A549 (cell line): Measurements from ENCODE around the gene FBN2. TPM values are rescaled to one million over a fixed set of nuclear protein-coding genes. Genes with fewer than 3 reads are reported as not detected.

ENCODE experiments used
- ATAC-seq, 2 experiments: fragments of 200-7000 bp in 1 of 2; fragments of >200 bp in 1 of 2; cut with Nextera tagmentation in 1 of 2; cut with Tn5 transposase in 1 of 2; 3 replicates each; pipeline versions ENCODE4 v1.8.0 to v1.9.1; 2018 to 2020; ENCODE audit warnings: mild to moderate bottlenecking in 1 of 2, moderate library complexity in 1 of 2
- CTCF ChIA-PET: fragments of 300-600 bp; sonication (Branson Sonifier 250); formaldehyde crosslinking; extraction: SDS; loops from one replicate; lab custom pipeline; 2021; ENCODE audit warnings: antibody characterized with exemption, inconsistent platforms; lab: Yijun Ruan, JAX
- POLR2A ChIA-PET: fragments of 350-600 bp; formaldehyde crosslinking; extraction: SDS; loops from one replicate; lab custom pipeline; 2021; ENCODE audit warnings: antibody characterized with exemption, inconsistent platforms; lab: Yijun Ruan, JAX
- DNase-seq, 2 experiments: peaks; one replicate each; pipeline versions ENCODE4 v3.0.0 to v3.0.0-alpha.2; 2011 to 2016; ENCODE audit warnings: low read depth in 1 of 2, low spot score in 1 of 2
- FAIRE-seq: peaks from 2 replicates; lab custom pipeline; 2011; peaks lifted over from hg19 to GRCh38; lab: Jason Lieb, UNC
- H3K27ac ChIP-seq, 2 experiments: fragments of >200 bp; sonication (Bioruptor Twin); formaldehyde crosslinking; 3 replicates each; pipeline ENCODE4 v1.5.1; 2016 to 2017
- H3K4me1 ChIP-seq: fragments of >200 bp; sonication (Bioruptor Twin); formaldehyde crosslinking; 3 replicates; pipeline ENCODE4 v1.6.1; 2016
- H3K4me2 ChIP-seq: fragments of >200 bp; sonication (Bioruptor Twin); formaldehyde crosslinking; 3 replicates; pipeline ENCODE4 v1.6.1; 2016
- H3K4me3 ChIP-seq: fragments of >200 bp; sonication (Bioruptor Twin); formaldehyde crosslinking; 3 replicates; pipeline ENCODE4 v1.5.1; 2016
- H3K9me3 ChIP-seq: fragments of >200 bp; sonication (Bioruptor Twin); formaldehyde crosslinking; 3 replicates; pipeline ENCODE4 v1.6.1; 2016
- CEBPB ChIP-seq, 2 experiments: fragments of >200 bp in 1 of 2; sonication (Bioruptor Twin) in 1 of 2; formaldehyde crosslinking in 1 of 2; IDR thresholded peaks; 2 replicates each; pipeline ENCODE4 v1.6.1; 2012 to 2016
- CHD2 ChIP-seq: fragments of 150-350 bp; IDR thresholded peaks from 2 replicates; pipeline ENCODE4 v1.6.1; 2014; ENCODE audit warnings: low read length; ENCODE audit not compliant: partially characterized antibody
- CHD4 ChIP-seq: fragments of 200-600 bp; sonication (generic); IDR thresholded peaks from 2 replicates; pipeline ENCODE4 v1.6.1; 2016; ENCODE audit warnings: antibody characterized with exemption, mild to moderate bottlenecking, borderline replicate concordance
- EHF ChIP-seq: fragments of 250-450 bp; sonication (Bioruptor Pico); IDR thresholded peaks from 2 replicates; pipeline ENCODE4 v1.5.0; 2020; ENCODE audit warnings: mild to moderate bottlenecking
- FOSB ChIP-seq: fragments of 250-450 bp; sonication (Bioruptor Pico); IDR thresholded peaks from 2 replicates; pipeline ENCODE4 v1.5.0; 2020; ENCODE audit warnings: mild to moderate bottlenecking, moderate library complexity
- FOXS1 ChIP-seq: fragments of 250-450 bp; sonication (Bioruptor Pico); IDR thresholded peaks from 2 replicates; pipeline ENCODE4 v1.5.0; 2020; ENCODE audit warnings: mild to moderate bottlenecking, moderate library complexity
- GATA3 ChIP-seq: IDR thresholded peaks from 2 replicates; pipeline ENCODE4 v1.6.1; 2012; ENCODE audit warnings: borderline replicate concordance
- HEYL ChIP-seq: fragments of 250-450 bp; sonication (Bioruptor Pico); IDR thresholded peaks from 2 replicates; pipeline ENCODE4 v1.8.0; 2021; ENCODE audit warnings: mild to moderate bottlenecking, moderate library complexity
- MAFK ChIP-seq: fragments of 450-650 bp; IDR thresholded peaks from 2 replicates; pipeline ENCODE4 v1.6.1; 2014; ENCODE audit not compliant: partially characterized antibody
- PHF8 ChIP-seq: fragments of 200-600 bp; sonication (generic); IDR thresholded peaks from 2 replicates; pipeline ENCODE4 v1.6.1; 2016; ENCODE audit warnings: low read depth, mild to moderate bottlenecking, antibody characterized with exemption, moderate library complexity, borderline replicate concordance
- POLR2AphosphoS2 ChIP-seq: conservative IDR thresholded peaks from 2 replicates; pipeline ENCODE4 v1.6.1; 2012; ENCODE audit warnings: low read length, improper control_type of control experiment, inconsistent platforms
- SMC3 ChIP-seq: fragments of >200 bp; sonication (Bioruptor Twin); formaldehyde crosslinking; IDR thresholded peaks from 3 replicates; pipeline ENCODE4 v1.6.1; 2018; ENCODE audit warnings: inconsistent platforms
- SREBF2 ChIP-seq: fragments of 450-650 bp; IDR thresholded peaks from 2 replicates; pipeline ENCODE4 v1.6.1; 2014; ENCODE audit warnings: mild to moderate bottlenecking, moderate library complexity
- TFCP2L1 ChIP-seq: fragments of 250-450 bp; sonication (Bioruptor Pico); IDR thresholded peaks from 2 replicates; pipeline ENCODE4 v1.5.0; 2021; ENCODE audit warnings: mild to moderate bottlenecking
- TP53 ChIP-seq: fragments of 250-450 bp; sonication (Bioruptor Pico); IDR thresholded peaks from 2 replicates; pipeline ENCODE4 v1.5.0; 2021; ENCODE audit warnings: mild to moderate bottlenecking, moderate library complexity
- ZFP36 ChIP-seq: fragments of 450-650 bp; IDR thresholded peaks from 2 replicates; pipeline ENCODE4 v1.6.1; 2014; ENCODE audit warnings: borderline replicate concordance; ENCODE audit not compliant: partially characterized antibody
- ZNF302 ChIP-seq: fragments of 250-450 bp; sonication (Bioruptor Pico); IDR thresholded peaks from 2 replicates; pipeline ENCODE4 v1.9.0; 2021; ENCODE audit warnings: inconsistent platforms, mild to moderate bottlenecking, moderate library complexity
- WGBS: methylation state at CpG from one replicate; pipeline ENCODE4 v1.1.6; 2017; ENCODE audit errors: missing lambda C conversion rate; 5-methylcytosine and 5-hydroxymethylcytosine counted together
- polyA plus RNA-seq, 4 experiments: library from polyadenylated mRNA; depleted of rRNA in 3 of 4; stranded (reverse); fragments of >200 nt; fragmentation: RNase III in 1 of 4; extraction: RNeasy Plus Mini Kit Qiagen cat#74134 plus additional on column Dnase treatment in 1 of 4; gene quantifications; 2 replicates in 3 of 4; 3 replicates in 1 of 4; pipeline ENCODE4 v1.2.3, GENCODE V29; 2011 to 2017
- TF ChIP-seq, protein P1 (sequence below): IDR thresholded peaks from 2 replicates; pipeline ENCODE4 v1.6.1; 2012
- TF ChIP-seq, protein P2 (sequence below): fragments of 150-350 bp; IDR thresholded peaks from 2 replicates; pipeline ENCODE4 v1.6.1; 2014; ENCODE audit warnings: low read depth, mild to moderate bottlenecking, low read length

Gene FBN2
- polyA plus RNA-seq, 2 of the 4 experiments (the other 2 are of a cell fraction) = 22.2 to 22.7 TPM

DNA sequence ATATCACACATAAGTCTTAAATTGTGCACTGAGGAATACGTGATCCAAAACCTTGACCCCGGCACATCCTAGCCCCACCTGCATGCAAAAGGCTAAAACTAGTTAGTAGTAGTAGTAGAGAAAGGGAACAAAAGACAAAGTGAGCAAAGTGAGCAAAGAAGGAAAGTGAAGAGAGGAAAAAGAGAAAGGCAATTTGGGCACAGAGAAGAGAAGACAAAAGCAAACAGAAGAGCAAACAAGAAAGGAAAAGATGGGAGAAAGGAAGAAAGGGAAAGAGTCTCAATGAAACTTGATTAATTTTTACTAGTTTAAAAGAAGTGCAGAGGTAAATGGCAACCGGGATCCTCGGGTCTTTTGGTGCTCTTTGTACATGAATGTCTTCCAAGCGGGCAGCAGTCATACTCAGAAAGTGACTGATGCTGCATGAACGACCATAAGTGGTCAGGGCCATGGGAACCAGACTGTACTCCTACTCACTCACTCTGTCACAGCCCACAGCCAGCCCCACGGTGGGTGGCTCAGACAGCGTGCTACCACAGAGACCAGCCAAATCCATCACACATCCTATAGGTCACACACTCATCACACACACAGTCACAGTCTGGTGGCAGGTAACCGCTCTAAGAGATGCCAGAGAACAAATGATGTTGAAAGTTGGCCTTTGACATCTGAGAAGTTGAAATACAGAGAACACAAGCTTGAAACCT is 203.9 kb downstream of the FBN2 start:
- ChIA-PET CTCF (no interaction called here), POLR2A (no interaction called here)
- ATAC-seq (no peak), DNase-seq (no peak), FAIRE-seq (no peak)
- H3K4me1 ChIP-seq = no peaks in the 10 kb centered on the region
- H3K9me3 ChIP-seq = no peaks in the 10 kb centered on the region
- TF ChIP-seq SMC3 (no peak), EHF (CRISPR knock-in tag) (no peak), ZFP36 (no peak), CHD2 (no peak), PHF8 (no peak), ZNF302 (CRISPR knock-in tag) (no peak), CEBPB (IDR thresholded peaks at IDR 0.05) (no peak)
- TF ChIP-seq, protein P1, sequence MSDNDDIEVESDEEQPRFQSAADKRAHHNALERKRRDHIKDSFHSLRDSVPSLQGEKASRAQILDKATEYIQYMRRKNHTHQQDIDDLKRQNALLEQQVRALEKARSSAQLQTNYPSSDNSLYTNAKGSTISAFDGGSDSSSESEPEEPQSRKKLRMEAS = no peak
- no peak overlapping the region for H3K27ac ChIP-seq
- no peak overlapping the region for H3K4me2 ChIP-seq
- 55% methylated on average over 9 of the region's 9 CpGs for WGBS
- no peak overlapping the region for H3K4me3 ChIP-seq

DNA sequence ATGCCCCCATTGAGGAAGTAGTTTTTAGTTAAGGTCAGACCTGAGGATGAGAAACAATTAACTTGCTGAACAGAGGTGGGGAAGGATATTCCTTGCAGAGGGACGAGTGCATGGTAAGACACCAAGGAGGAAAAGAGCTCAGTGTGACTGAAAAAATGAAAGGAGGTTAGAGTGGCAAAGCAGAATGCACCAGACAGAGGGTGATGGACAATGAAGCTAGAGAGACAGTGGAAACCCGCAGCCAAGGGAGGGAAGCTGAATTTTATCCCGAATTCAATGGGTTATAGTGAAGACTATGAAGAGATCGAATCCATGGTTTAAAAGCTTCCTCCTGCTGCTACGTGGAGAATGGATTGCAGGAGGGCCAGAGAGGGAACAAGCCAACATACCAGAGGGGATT is 206.8 kb downstream of the FBN2 start:
- POLR2A ChIA-PET = no interaction called here
- FAIRE-seq (no peak), ATAC-seq (no peak), DNase-seq (no peak)
- Histone ChIP-seq H3K9me3 (no peaks in the 10 kb centered on the region), H3K4me1 (no peaks in the 10 kb centered on the region), H3K4me3 (no peak overlapping the region)
- CTCF ChIA-PET = no interaction called here
- WGBS = 44% methylated on average over 5 of the region's 5 CpGs
- TF ChIP-seq MAFK (no peak), CHD2 (no peak), SREBF2 (no peak), HEYL (CRISPR knock-in tag) (no peak), CEBPB (IDR thresholded peaks at IDR 0.05) (no peak), FOSB (no peak), POLR2AphosphoS2 (no peak), ZFP36 (no peak), TFCP2L1 (CRISPR knock-in tag) (no peak), FOXS1 (no peak), TP53 (CRISPR knock-in tag) (no peak), CHD4 (no peak)
- TF ChIP-seq, protein P2, sequence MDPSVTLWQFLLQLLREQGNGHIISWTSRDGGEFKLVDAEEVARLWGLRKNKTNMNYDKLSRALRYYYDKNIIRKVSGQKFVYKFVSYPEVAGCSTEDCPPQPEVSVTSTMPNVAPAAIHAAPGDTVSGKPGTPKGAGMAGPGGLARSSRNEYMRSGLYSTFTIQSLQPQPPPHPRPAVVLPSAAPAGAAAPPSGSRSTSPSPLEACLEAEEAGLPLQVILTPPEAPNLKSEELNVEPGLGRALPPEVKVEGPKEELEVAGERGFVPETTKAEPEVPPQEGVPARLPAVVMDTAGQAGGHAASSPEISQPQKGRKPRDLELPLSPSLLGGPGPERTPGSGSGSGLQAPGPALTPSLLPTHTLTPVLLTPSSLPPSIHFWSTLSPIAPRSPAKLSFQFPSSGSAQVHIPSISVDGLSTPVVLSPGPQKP = no peak
- TF ChIP-seq, all 56 proteins: peak for 0
- H3K27ac ChIP-seq = no peak overlapping the region
- H3K4me2 ChIP-seq = no peak overlapping the region

DNA sequence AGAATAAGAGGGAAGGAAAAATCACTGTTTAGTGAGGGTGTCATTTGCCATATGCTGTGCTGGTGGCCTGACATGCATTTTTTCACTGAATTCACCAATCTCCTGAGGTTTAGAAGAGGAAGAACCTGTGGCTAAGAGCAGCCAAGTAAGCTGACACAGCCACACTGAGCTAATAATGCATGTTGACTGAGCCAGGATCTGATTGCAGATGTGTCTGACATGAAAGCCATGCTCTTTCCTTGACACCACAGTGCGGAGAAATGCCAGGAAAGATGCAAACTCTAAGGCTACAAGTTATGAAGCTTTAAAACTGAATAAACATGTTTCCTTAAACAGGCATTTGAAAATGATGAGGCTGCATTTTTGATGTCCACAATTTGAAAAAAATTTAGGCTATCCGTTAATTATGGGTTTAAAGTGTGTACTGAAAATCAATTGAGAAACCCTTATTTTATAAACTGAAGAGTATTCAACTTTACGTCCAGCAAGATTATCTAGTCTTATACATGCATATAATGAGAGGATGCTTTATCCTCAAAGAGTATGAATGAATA is 208.6 kb downstream of the FBN2 start:
- ATAC-seq = no peak
- DNase-seq = no peak
- Histone ChIP-seq H3K9me3 (no peaks in the 10 kb centered on the region), H3K27ac (no peak overlapping the region), H3K4me2 (no peak overlapping the region), H3K4me1 (no peaks in the 10 kb centered on the region), H3K4me3 (no peak overlapping the region)
- 91% methylated on average over 3 of the region's 3 CpGs for WGBS
- ChIA-PET POLR2A (no interaction called here), CTCF (no interaction called here)
- FAIRE-seq = no peak
- TF ChIP-seq MAFK (peak; percentile 90), GATA3 (no peak)

DNA sequence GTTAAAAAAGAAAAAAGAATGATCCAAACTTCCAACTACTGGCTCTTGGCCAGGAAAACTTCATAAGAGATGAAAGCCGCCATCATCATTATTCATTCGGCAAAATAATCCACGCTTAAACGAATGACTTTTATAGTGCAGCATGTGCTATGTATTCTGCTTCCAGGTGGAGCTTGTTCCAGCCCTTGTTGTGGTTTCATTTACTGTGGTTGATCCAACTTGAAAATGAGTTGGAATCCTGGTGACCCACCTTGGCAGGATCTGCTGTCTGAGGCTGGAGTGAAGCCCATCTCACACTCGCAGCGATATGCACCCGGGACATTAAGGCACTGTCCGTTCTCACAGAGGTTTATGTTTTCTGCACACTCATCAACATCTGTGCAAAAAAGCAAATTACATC is 209.6 kb downstream of the FBN2 start:
- Histone ChIP-seq H3K4me3 (no peak overlapping the region), H3K4me2 (no peak overlapping the region)
- POLR2A ChIA-PET = no interaction called here
- DNase-seq = no peak
- ATAC-seq = no peak
- TF ChIP-seq MAFK = peak; percentile 26
- TF ChIP-seq CHD4 = no peak
- TF ChIP-seq, all 56 proteins: peak for 1
- no peak for FAIRE-seq
- WGBS = 90% methylated on average over 8 of the region's 8 CpGs
- Histone ChIP-seq H3K4me1 (no peaks in the 10 kb centered on the region), H3K27ac (no peak overlapping the region), H3K9me3 (no peaks in the 10 kb centered on the region)
- CTCF ChIA-PET = no interaction called here
